Limb (tissue), 2 donors: ENCODE results near the gene TRAF3.

Experiments used
- DNase-seq, 2 donors: peaks; one replicate each; pipeline ENCODE4 v3.0.0-alpha.2; 2016; ENCODE audit errors: extremely low spot score in 2 of 2

Gene TRAF3, protein sequence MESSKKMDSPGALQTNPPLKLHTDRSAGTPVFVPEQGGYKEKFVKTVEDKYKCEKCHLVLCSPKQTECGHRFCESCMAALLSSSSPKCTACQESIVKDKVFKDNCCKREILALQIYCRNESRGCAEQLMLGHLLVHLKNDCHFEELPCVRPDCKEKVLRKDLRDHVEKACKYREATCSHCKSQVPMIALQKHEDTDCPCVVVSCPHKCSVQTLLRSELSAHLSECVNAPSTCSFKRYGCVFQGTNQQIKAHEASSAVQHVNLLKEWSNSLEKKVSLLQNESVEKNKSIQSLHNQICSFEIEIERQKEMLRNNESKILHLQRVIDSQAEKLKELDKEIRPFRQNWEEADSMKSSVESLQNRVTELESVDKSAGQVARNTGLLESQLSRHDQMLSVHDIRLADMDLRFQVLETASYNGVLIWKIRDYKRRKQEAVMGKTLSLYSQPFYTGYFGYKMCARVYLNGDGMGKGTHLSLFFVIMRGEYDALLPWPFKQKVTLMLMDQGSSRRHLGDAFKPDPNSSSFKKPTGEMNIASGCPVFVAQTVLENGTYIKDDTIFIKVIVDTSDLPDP

DNA sequence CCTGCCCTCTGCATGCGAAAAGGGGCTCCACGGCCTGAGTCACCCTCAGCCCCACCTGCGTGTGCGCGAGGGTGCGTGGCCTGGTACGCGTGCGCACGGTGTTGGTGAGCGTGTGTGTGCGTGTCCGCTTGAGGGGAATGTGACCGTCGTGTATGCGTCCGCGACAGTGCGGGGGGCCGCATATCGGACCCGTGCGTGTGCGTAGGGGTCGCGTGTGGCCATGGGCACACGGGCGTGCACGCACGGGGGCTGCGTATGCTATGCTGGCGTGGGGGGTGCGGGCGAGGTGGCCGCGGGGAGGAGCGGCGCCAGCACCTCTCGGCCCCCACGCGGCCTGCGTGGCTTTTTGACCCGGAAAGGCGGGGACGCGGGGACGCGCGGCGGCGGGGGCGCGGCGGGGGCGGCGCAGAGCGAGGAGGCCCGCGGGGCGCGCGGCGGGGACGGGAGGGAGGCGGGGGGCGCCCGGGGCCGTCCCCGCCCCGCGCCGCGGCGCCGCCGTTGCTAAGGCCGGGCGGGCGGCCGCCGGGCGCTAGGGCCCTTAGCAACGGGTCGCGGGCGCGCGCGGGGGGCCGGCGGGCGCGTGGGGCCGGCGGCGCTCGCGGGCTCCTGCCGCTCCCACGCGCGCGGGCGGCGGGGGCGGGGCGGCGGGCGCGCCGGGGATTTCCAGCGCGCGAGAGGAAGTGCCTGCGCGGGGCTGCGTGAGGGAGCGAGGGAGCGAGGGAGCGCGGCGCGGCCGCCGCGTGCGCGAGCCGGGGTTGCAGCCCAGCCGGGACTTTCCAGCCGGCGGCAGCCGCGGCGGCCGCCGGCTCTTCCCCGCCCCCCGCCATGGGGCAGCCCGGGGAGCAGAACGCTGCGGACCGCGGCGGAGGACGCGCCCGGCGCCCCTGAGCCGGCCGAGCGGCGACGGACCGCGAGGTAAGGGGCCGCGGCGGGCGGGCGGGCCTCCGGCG is at the start of gene TRAF3:
Gene TRAF3 (plus strand): TSS at position 689 of the 950 bp plus-strand sequence. CDS start 92,753 bp downstream, outside the sequence.
- DNase-seq: peak; percentile 68 to 78

DNA sequence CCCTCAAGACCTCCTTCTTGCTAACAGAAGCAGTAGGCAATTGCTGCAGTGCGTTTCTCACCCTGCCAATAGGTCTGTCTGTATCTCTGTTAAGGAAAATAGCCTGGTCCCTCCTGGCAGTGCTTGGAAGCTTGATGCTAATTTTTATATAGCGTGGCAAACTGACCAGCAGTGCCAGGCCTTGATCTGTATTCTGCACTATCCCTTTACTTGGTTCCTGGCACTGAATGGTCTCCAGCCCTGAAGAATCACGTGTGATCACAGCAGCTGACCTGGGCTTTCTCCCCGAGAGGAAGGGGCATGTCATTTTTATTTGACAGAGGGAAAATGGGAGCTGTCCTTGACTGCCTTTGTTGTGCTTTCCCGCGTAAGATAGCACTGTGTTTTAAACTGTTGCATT is 48.7 kb upstream of the TRAF3 start:
- DNase-seq: no peak

DNA sequence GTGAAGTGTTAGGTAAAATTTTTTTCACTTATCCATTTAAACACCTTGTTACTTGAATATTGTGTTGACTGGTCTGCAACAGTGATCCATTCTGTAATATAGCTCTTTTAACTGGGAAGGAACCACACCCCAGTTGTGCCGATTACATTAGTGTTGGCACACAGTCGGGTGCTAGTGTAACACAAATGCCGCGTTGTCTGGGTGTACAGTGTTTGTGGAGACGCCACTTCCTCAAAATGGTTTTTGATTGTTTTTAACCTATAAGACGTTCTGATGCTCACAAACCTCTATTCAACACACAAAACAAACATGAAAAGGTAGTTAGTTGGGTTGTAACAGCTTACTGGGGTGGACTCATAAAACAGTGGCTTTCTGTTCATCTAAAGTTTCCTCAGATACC is 48.0 kb upstream of the TRAF3 start:
- no peak for DNase-seq

DNA sequence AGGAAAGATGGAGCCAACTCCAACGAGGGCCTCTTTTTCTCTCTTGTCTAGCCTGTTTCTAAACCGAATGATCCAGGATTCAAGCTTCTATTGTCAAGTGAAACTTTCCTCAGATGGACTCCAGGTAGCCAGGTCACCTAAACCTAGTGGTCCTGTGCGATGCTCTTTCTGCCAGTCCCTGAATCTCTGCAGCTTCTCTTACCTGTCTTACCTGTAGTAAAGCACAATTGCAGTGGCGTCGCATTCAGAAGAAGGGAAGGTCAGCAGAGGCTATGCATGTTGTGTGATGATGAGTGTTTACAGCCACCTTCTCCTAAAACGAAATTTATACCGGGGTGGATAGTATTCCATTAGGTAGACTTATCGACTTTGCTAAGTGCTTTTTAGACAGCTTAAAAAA is 47.4 kb upstream of the TRAF3 start:
- no peak for DNase-seq

DNA sequence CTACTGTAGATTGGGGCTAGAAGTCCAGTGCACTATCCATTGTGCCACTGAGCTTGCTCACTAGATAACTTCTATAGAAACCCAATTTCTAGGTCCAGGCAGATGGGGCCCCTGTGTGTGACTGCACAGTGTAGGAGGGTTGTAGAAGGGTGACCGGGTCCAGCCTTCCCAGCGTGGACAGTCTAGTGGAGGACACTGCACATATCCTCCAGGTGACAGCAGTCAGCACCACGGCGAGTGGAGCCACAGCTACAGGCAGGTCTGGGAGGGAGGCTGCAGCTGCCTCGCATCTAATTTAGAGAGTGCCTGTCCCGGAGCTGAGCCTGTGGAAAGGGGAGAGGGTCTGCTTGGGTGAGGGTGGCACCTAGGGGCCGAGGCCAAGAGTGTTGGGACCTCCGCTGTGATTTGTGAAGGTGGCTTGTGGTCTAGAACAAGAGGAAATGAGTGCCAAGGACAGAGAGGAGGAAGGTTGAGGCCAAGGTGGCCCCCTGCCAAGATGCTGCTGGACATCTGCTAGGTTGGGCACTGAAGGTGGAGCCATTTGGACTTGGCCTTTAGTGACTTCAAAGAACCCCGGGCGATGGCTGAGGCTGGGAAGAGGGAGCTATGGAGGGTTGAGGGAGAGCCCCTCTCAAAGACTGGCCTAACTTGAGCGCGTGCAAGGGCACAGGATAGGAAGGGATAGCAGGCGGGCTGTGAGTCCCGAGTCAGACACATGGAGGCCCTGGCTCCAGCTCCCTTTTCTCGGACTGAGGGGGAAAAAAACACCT is 46.0 kb upstream of the TRAF3 start:
- DNase-seq: no peak

DNA sequence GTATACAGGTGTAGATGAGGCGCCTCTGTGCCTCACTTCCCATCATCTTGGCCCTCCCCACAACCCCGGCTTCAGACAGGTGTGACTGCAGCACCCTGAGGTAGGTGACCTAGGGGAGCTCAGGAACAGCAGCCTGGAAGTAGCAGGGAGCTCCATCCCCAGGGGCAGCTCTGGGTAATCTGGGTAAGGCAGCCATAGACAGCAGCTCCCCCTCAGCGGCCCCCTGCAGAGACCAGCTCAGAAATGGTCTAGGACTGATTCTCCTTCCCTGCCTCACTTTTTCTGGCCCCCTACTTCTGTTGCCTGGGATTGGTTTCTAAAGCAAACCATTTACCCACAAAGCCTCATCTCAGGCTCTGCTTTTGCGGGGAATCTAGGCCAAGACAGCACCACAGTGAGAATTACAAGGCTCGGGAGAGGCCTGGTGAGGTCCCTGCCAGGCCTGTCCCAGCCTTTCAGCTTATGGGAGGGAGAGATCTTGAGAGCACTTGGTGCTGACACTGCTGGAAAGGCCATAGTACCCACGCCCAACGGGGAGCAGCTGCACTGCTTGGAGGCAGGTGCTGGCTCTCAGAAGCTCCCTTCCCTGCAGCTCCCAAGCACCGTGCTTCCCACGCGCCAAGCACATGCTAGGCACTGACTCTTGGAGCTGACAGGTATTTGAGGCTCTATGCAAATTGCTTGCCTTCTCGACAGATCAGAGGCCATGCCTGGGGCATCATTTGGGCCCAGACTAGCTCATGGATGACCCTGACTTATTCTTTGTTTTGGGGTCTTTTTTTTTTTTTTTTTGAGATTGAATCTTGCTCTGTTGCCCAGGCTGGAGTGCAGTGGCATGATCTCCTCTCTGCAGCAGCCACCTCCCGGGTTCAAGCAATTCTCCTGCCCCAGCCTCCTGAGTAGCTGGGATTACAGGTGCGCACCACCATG is 45.1 kb upstream of the TRAF3 start:
- DNase-seq: no peak

DNA sequence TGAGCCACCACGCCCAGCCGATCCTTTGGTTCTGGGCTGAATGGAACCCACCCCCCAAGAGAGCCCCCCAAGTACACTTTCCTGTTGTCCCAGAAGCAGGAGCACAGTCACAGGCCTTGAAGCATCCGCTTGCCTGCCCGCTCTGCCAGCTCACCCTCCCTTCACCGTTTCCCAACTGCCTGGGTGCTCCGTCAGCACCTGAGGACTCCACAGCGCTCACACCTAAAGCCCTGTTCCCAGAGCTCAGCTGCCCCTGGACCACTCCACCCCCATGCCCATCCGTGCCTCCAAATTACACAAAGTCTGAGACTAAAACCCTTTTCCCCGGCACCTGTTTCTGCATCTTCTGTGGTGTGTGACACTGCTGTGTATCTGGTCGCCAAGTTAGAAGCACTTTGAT is 44.3 kb upstream of the TRAF3 start:
- DNase-seq: no peak

DNA sequence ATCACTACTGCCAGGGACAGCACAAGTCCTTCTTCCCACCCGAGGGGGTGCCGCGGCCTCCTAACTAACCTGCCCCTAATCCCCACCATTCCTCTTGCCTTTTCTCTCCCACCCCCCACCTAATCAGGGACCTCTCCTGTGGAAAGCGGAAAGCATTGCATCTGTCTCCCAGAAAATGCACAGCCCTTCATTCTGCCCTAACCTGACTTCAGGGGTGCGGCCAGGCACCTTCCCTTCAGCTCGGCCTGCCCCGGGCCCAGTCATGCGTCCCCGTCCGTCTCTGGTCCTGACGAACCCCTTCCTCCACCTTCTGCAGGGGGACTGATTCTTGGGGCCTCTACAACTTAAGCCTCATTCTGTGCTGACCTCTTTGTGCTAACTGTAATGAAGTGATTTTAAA is 43.9 kb upstream of the TRAF3 start:
- no peak for DNase-seq

DNA sequence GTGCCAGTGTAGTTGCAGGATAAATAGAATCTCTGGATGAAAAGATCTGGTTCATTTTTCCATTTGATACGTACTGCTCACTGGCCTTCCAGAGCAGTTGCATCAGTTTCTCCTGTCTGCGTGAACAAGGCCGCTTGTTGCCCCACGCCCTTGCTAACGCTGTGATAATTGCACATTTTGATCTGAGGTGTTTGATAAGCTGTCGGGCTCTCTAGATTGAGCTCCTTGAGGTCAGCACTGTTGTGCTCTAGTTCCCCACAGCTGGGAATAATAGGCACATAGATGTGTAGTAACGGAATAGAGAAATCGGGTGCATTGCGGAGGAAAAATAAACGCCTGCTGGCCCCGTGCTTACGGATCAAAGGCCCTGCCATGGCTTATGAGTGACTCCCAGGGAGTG is 42.8 kb upstream of the TRAF3 start:
- DNase-seq: no peak

DNA sequence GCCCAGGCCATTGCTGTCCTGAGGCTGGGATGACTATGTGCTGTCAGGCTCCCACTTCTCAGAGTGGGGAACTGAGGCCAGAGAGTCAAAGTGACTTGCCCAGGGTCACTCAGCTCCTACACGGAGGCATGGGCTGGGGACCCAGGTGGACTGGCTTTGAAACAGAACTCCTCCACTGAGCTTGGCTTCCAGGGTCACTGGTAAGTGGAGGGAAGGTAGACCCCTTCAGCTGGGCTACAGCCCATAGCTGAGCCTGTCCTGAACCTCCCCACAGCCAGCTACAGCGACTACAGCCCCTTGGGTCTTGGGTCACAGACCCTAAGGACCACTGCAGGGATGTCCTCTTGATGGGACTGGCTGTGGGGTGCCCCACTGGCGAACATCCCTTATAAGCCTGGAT is 40.3 kb upstream of the TRAF3 start:
- no peak for DNase-seq

DNA sequence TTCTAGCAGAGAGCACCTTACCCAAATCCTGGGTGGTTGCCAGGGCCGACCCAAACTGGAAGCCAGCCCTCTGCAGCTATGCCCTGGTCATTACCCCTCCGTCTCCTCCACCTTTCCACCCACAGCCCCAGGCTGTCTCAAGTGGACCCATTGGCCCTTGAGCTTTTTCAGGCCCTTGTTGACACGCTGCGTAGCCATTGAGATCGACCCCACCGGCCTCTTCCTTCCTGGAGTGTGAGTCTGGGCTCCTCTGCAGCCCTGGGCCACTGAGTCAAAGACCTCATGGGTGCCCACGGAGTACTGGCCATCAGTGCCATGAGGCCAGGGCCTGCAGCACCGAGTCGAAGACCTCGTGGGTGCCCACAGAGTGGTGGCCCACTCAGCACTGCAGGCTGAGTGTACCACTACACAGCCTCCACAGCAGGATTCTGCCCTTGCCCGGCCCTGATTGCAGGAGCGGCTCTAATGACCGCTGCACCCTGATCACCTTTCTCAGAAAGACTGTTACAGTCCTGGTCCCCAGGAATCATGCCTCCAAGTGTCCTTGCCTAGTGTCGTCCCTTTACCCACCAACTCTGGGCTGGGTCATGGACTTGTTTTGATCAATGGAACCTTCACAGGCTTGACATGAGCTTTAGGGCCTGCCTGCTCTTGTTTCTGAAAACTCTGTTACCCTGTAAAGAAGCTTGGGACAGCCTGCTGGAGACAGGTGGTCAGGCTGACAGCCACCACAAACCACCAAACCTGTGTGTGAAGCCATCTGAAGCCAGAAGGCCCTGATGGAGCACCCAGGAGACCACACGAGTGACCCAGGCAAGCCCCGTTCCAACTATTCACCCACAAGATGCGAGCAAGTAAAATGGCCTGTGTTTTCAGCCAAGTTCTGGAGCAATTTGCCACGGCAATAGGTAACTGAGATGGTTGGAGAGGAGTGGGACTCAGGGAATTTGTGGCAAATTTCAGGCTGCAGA is 39.6 kb upstream of the TRAF3 start:
- no peak for DNase-seq

DNA sequence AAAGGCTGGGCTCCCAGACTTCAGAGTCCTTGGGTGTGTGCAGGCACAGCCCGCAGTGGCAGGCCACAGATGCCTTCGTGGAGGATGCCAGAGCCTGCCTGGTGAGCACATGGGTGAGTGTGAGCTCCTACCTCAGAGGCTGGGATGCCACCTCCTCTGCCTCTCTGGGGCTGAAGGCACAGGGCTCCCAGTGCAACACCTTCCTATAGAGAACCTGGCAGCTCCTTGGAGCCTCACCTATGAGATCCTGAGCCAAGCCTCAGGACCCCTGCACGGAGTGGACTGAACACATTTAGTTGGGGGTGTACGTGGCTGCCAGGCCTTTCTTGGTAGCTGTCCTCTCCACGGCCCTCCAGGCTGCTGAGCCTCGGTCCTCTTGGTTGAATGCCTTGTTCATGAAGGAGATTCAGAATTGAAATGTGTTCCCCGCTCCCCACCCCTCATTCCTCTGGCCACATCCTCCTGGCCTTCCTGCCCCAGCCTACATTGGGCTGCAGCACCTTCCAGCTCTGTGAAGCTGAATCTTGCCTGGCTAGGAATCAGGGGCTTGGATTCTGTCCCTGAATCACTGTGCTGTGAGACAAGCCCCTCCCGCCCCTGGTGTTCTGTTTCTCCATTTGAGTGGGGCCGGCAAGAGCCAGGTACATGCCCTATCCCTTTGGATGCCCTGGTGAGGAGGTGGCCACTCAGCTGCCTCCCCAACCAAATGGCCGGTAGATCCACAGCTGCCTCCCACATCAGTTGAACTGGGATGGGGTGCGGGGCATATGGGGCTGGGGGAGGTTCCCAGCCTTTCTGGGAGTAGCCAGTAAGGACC is 38.7 kb upstream of the TRAF3 start:
- no peak for DNase-seq

DNA sequence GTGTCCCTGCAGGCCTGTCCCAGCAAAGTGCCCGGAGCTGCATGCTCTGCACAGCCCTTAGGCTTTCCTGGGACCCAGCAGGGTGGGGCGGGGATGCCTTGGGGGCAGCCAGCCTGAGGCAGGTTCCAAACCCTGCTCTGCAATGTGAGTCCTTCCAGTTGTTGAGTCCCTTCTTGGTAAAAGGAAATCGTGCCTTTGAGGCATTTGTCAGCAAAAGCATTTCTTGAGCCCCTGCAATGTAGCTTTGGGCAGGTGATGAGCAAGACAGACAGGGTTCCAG is 38.1 kb upstream of the TRAF3 start:
- no peak for DNase-seq

DNA sequence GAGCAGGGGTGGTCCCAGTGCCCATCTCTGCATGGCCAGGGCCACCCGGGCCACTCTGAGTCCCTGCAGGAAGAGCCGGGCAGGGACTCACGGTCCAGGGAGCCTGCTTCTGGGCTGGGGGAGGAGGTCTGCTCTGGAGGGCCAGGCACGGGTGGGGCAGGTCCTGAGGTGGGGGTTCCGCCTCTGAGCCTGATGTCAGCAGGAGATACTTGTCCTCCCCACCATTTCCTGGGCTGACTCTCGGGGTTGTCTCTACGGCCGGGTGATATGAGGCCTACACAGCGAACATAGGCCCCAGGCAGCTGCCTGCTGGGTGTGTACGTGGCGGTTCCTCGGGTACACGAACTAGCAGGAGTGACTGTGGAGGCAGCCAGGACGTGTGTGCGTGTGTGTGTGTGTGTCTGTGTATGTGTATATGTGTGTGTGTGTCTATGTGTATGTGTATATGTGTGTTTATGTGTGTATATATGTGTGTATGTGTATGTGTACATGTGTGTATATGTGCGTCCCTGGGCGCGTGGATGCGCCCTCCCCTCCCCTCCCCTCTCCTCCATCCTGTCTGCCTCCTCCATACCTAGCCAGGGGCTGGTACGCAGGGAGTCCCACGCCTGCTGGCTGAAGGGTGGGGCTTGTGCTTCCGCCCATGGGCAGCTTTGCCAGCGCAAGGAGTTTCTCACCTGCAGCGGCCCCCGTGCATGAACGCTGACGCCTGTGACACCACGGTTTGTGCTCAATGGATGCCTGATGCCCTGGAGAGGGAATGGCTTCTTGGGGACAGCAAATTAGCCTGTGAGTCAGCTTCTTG is 30.4 kb upstream of the TRAF3 start:
- DNase-seq: no peak

DNA sequence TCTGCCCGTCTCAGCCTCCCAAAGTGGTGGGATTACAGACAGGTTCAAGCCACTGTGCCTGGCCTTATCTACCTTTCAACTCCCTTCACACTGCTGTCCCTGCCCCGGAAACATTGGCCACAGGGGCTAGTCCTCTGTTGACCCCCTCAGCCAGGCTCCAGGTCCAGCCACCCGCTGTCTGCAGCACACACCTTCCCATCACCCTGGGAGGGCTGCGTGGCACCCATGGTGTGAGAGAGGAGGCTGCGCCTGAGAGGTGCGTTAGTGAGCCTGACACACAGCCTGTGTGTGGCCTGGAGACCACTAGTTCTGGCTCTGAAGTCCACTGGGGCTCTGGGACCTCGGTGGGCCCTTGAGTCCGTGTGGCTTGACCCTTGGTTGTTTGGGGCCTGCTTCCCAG is 28.4 kb upstream of the TRAF3 start:
- no peak for DNase-seq

DNA sequence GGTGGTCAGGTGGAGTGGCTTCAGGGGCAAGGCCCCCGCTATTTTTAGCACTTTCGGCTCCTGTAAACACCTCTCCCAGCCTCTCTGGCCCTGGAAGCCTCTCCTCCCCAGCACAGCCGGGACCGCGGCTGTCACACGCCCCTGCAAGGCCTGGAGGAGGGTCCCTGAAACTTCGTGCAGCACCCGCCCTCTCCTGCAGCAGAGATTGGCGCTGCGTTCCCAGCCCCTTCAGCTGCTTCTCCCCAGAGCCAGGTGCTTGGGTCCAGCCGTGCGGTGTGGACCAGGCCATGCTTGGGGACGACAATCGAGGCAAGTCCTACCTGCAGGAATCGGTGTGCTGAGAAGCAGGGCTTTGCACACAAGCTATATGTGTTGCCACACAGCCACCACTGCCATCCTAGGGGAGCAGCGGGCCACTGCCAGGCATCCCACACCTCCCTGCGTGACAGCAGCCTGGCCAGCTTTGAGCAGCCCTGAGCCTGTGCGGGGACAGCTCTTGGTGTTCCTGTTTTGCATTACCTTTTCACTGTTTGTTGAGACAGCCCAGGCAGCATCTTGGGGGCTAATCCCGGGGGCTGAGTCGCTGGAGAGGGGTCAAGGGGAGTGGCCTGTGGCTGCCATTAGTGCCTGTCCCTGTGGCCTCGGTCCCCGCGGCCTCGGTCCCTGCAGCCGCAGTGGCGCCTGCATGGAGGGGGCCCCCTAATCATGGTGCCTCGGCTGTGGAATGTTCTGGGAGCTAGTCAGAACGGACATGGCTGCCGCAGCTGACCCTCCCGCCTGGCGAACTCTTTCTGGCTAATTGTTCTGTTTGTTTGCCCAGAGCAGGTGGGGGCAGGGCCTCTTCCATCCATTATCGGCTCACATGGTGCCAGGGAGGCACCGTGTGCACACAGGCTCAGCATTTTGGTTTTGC is 27.6 kb upstream of the TRAF3 start:
- DNase-seq: no peak

DNA sequence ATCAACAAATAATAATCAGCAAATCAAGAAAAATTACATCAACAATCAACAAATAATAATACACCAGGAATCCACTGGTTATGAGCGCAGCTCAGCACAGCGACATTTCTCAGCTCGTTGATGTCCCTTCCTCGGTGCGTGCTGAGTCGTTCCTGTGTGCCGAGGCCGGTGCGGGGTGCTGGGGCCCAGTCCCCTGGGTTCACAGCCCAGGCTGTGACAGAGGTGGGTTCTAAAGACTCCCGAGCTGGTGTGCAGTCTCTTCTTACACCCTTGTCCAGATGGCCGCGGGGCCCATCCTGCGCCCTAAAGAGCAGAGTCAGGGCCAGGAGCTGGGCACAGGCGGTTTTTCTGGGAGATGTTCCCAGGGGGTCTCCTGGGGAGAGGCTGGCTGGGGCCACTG is 26.9 kb upstream of the TRAF3 start:
- DNase-seq: no peak
